GM21576 (cell line): ENCODE measurements around the gene ERG.

Experiments used
- ATAC-seq: cut with Tn5 transposase; IDR thresholded peaks from one replicate; pipeline ENCODE4 v1.9.1; 2021; ENCODE audit warnings: mild to moderate bottlenecking, moderate library complexity; ENCODE audit not compliant: unreplicated experiment

Gene ERG

GRCh38 chr21:38341546-38342012, 156.7 kb downstream of the ERG start:
- no peak for ATAC-seq

GRCh38 chr21:38340131-38340530, 158.1 kb downstream of the ERG start:
- no peak for ATAC-seq

- ATAC-seq: no peak
Observed at GRCh38 chr21:38337793-38338192, 160.5 kb downstream of the ERG start.

- no peak for ATAC-seq
Observed at GRCh38 chr21:38334866-38335265, 163.4 kb downstream of the ERG start.

GRCh38 chr21:38333301-38334272, 164.7 kb downstream of the ERG start:
- no peak for ATAC-seq

GRCh38 chr21:38330666-38331065, 167.6 kb downstream of the ERG start:
- no peak for ATAC-seq
